IMR-90 (cell line): Measurements from ENCODE around the gene ABI3.

Experiments
- CEBPB ChIP-seq: IDR thresholded peaks from 2 replicates; pipeline ENCODE4 v1.6.1; 2012; ENCODE audit warnings: low read depth, low read length, improper control_type of control experiment
- FOS ChIP-seq: fragments of 150-350 bp; IDR thresholded peaks from 2 replicates; pipeline ENCODE4 v1.6.1; 2016; ENCODE audit warnings: low read depth, low read length
- POLR2A ChIP-seq: IDR thresholded peaks from 2 replicates; pipeline ENCODE4 v1.6.1; 2012; ENCODE audit warnings: mild to moderate bottlenecking, low read depth, low read length
- RAD21 ChIP-seq: IDR thresholded peaks from 2 replicates; pipeline ENCODE4 v1.6.1; 2012; ENCODE audit warnings: low read length, improper control_type of control experiment
- RFX5 ChIP-seq: IDR thresholded peaks from 2 replicates; pipeline ENCODE4 v1.8.0; 2012; ENCODE audit warnings: low read depth, mild to moderate bottlenecking, low read length, moderate library complexity
- SMC3 ChIP-seq: fragments of 150-350 bp; IDR thresholded peaks from 2 replicates; pipeline ENCODE4 v1.6.1; 2016; ENCODE audit warnings: low read depth, mild to moderate bottlenecking, antibody characterized with exemption, low read length, moderate library complexity
- TF ChIP-seq, protein P1 (sequence below): conservative IDR thresholded peaks from 2 replicates; pipeline ENCODE4 v1.5.1; 2012; ENCODE audit warnings: mild to moderate bottlenecking, low read depth, low read length, improper control_type of control experiment

DNA sequence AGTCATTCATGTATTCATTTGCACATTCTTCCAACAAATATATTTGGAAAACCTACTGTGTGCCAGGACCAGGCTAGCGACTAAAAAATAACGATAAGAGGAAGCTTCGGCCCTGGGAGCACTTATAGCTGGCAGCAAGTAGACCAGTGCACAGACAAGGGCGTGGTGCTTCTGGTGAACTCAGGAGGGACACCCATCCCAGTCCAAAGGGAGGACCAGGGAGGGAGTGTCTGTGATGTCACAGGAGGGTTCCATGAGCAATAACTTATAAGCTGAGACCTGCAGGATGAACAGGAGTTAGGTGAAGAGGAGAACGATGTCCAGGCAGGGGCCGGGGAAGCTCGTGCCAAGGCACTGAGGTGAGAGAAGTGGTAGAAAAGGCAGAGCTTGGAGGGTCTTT lies 37.4 kb downstream of the ABI3 start:
- TF ChIP-seq, protein P1, sequence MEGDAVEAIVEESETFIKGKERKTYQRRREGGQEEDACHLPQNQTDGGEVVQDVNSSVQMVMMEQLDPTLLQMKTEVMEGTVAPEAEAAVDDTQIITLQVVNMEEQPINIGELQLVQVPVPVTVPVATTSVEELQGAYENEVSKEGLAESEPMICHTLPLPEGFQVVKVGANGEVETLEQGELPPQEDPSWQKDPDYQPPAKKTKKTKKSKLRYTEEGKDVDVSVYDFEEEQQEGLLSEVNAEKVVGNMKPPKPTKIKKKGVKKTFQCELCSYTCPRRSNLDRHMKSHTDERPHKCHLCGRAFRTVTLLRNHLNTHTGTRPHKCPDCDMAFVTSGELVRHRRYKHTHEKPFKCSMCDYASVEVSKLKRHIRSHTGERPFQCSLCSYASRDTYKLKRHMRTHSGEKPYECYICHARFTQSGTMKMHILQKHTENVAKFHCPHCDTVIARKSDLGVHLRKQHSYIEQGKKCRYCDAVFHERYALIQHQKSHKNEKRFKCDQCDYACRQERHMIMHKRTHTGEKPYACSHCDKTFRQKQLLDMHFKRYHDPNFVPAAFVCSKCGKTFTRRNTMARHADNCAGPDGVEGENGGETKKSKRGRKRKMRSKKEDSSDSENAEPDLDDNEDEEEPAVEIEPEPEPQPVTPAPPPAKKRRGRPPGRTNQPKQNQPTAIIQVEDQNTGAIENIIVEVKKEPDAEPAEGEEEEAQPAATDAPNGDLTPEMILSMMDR = no peak
- no peak for TF ChIP-seq POLR2A
- no peak for TF ChIP-seq RAD21
- no peak for TF ChIP-seq CEBPB
- no peak for TF ChIP-seq RFX5
- no peak for TF ChIP-seq SMC3
- no peak for TF ChIP-seq FOS
